Stimulated activated CD8-positive, alpha-beta memory T cell treated with anti-CD3 and anti-CD28 coated beads, Interleukin-4, amount 100 ng/mL, for 48 hours (primary cell): ENCODE data around the gene MICU1.
A peak's percentile ranks its signal among the peaks of the same experiment; 100 is the strongest.

Source experiments
- DNase-seq: peaks from one replicate; pipeline ENCODE4 v3.0.0-alpha.2; 2020

Gene MICU1

DNA sequence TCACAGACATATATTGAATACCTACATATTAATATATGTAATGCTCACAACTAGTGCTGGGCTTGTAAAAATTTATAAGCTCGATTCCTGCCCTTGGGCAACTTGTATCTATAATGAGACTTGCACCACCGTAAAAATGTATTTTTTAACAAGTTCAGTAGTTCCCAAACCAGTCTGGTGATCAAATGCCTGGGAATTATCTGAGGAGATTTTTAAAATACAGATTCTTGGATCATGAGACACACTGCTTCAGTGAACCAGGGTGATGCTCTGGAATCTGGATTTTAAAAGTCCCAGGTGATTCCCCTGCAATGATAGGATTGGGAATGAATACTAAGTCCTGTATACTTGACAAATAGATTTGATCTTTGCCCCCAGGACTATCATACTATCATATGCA lies 4.3 kb upstream of the MICU1 start:
- DNase-seq = no peak

DNA sequence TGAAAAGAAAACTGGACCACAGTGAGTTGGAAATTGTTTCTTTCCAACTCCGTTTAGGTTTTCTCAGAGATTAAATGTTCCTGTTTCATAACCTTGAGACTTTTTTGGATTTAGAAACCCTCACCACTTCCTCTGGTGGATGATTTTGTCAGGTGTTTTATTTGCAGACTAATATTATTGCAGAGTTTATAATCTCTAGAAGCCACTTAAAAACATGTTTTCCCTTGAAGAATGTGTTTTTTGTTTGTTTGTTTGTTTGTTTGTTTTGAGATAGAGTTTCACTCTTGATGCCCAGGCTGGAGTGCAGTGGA lies 520 bp upstream of the MICU1 start:
- DNase-seq = no peak

DNA sequence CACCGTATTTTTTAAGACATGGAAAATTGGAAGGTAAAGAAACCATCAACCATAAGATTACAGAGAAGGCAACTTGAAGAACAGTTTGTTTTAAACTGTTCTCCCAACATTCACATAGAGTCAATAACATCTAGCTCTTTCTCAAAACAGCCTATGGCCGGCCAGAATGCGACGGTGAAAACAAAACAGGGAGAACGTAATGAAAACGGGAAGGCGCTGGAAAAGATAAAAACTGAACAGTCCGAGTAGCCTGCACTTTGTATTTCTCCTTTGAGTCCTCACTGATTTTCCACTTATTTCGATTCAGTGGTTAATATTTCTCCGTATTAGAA lies 637 bp downstream of the MICU1 start:
- DNase-seq = no peak

DNA sequence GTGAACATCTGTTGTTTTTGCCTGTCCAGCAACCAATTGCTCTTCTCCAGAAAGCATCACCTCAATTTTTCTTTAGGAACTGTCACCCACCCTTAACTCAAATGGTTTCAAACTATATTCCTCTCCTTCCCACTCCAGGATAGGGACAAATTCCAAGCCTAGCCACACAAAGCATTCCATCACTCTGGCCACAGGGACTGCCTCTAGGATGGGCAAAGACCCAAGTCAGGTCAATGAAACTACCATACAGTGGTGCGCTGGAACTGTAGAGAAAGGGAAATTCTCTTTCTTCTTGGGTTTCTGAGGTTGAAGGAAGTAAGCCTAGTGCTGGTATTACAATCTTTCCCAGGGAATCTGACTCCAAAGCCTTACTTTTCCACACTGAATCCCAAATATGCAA lies 3.6 kb downstream of the MICU1 start:
- no peak for DNase-seq

DNA sequence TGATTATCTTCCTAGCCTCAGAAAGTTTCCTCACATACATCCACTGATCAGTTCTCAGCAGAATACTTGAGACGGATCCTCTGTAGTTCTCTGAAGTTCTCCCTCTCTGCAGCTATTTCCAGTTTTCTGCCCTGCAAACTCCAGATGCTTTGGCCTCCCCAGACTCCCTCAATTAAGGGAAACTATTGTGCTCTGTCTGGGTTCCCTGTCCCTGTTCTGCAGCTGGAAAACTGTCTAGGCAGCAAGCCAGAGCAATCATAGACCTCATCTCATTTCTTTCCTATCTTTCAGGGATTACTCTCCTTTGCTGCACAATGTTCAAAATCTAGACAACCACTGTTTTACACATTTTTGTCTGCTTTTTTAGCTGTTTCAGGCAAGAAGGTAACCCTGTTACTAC lies 9.2 kb downstream of the MICU1 start:
- DNase-seq = no peak

DNA sequence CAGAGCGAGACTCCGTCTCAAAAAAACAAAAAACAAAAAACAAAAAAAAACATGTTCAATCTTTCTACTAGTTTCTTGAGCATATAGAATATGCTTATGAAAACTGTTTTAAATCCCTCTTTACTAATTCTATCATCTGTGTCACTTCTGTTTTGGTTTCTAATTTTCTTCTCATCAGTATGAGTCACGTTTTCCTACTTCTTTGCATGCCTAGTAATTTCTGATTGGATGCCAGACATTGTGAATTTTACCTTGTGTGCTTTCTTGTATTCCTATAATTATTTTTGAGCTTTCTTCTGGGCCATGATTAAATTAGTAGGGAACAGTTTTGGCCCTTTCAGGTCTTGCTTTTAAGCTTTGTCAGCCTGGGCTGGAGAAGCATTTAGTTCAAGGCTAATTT lies 9.9 kb downstream of the MICU1 start:
- DNase-seq = no peak

DNA sequence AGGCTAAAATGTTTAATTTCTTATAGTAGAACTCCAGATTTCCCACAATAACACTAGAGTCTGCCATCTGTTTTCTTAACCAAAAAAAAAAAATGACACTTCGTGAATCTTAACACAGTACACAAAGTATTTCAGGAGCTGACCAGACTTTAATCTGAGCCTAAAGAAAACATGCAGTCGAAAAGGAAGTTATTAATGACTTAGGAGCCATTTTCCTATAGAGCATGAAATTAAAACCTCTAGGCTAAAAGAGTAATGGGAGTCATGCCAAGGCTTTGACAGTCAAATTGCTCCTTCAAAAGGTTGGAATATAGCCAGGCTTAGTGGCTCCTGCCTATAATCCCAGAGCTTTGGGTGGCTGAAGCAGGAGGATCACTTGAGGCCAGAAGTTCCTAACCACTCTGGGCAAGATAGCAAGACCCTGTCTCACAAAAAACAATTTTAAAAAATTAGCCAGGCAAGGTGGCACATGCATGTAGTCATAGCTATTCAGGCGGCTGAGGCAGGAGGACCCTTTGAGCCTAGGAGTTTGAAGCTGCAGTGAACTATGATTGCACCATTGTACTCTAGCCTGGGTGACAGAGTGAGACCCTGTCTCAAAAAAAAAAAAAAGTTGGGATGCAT lies 13.6 kb downstream of the MICU1 start:
- DNase-seq = no peak

DNA sequence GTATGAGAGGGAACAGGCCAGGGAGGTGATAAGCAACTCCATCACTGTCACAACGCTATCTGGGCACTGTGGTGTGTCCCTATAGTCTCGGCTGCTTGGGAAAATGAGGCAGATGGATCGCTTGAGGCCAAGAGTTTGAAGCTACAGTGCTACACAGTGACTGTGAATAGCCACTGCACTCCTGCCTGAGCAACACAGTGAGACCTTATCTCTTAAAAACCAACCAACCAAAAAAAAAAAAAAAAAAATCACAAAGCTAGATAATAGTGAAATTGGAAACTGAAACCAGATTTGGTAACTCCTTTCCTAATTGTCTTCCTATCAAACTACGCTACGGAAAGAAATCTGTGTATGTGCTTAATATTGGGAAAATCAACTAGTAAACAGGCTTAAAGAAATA lies 14.1 kb downstream of the MICU1 start:
- DNase-seq = no peak

DNA sequence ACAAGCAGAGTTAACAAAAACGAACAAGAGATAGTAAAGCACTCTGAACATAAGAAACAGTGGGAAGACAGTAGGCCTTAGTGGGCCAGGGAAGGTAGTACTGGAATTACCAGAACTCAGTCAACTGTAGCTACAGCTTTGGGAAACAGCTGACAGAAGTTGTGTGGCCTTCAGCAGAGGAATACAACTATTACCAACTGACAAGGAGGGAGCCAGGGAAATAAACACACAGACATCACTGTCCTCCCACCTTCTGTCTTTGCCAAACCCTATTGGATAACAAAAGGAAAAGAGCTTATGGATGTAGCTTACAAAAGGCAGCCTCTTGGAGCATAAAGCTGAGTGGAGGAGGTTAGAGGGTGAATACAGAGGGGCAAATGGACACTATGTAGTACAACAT lies 15.4 kb downstream of the MICU1 start:
- DNase-seq = no peak

DNA sequence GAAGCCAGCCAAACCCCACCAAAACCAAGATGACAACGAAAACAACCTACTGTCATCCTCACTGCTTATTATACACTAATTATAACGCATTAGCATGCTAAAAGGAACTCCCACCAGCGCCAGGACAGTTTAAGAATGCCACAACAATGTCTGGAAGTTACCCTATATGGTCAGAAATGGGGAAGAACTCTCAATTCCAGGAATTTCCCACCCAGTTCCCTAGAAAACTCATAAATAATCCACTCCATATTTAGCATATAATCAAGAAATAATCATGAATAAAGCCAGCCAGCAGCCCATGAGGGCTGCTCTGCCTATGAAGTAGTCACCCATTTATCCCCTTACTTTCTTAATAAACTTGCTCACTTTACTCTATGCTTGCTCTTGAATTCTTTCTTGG lies 20.8 kb downstream of the MICU1 start:
- no peak for DNase-seq

DNA sequence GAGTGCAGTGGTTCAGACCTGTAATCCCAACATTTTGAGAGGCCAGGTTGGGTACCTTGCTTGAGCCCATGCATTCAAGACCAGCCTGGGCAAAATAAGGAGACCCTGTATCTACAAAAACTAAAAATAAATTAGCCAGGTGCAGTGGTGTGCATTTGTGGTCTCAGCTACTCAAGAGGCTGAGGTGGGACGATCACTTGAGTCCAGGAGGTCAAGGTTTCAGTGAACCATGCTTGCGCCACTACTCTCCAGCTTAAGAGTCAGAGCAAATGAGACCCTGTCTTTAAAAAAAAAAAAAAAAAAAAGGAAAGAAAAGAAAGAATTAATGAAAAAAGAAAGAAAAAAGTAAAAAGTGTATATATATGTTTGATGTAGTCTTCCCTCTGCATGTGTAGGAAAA lies 24.7 kb downstream of the MICU1 start:
- no peak for DNase-seq

DNA sequence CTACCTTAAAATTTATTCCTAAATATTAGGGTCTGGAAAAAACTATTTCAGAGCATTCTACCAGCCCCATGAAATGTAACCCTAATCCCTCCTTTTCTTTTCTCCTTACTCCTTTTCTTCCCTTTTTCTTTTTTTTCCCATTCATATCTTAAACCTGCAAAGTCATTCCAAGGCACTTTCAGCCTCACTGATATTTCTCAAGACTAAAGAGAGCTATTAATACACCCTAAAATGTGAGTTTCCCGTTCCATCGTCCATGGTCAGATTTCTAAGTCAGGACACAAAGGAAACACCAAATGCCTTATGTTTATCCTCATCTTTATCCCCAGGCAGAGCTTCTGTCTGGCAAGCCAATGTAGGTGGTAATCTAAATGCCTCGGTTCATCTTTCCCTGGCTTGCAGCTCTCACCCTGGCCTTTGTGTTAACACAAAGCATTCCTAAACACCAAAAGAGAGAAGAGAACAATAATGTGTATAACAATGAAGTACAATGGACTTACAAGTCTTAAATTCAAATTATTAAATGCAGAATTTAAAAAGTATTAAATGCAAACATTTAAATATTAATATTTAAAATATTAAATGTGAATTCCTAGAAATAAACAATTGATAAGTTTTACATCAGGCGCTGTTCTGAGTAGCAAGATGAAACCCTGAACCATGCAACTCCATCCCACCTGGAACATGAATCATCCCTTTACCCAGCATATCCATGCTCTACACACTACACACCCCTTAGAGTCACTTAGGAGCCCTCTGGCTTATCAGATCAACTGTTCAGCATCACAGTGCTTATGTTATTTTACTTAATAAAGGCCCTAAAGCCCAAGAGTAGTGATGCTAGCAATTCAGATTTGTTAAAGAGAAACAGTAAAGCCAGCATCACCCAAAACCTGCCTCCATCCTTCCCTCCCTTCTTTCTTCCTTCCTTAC lies 26.8 kb downstream of the MICU1 start:
- DNase-seq = no peak

DNA sequence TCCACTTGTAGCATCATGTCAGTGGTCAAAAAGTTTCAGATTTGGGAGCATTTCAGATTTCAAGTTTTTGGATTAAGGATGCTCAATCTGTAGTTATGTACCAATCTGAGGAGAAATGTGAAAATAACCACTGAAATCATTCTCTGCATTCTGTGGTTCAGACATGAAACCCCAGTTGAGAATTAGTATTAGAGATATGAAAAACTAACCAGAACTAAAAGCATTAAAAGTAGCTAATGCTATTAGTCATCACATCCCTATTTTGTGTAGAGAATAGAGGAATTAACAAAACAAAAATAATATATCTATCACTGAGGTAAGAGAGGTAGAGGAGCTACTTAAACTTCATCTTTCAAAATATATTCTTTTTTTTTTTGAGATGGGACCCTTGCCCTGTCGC lies 28.0 kb downstream of the MICU1 start:
- DNase-seq = no peak

DNA sequence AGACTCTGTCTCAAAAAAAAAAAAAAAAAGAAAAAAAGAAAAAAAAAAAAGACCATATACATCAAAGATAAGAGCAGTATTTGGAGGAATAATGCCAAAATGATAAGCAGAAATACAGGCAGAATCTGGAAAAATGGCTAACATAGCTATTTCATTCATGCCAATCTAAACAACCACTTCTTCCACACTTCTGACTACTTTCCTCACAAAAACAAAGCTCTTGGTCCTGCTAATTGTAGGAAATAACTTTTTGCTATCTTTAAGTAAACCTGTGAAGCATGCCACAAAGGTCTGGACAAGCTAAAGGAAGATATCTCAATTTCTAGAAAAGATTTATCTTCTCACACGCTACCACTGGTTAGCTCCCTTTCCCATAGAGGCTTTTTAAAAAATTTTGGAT lies 30.4 kb downstream of the MICU1 start:
- no peak for DNase-seq

DNA sequence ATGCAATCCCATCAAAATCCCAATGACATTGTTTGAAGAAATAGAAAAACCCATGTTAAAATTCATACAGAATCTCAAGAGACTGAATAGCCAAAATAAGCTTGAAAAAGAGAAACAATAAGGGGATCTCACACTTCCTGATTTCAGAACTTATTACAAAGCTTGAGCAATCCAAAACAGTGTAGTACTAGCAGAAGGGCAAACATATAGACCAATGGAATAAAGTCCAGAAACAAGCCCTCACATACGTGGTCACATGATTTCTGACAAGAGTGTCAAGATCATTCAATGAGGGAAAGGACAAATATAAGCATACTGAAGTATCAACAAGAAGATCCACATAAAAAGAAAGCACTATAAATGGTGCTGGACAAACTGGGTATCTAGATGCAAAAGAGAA lies 31.9 kb downstream of the MICU1 start:
- no peak for DNase-seq

DNA sequence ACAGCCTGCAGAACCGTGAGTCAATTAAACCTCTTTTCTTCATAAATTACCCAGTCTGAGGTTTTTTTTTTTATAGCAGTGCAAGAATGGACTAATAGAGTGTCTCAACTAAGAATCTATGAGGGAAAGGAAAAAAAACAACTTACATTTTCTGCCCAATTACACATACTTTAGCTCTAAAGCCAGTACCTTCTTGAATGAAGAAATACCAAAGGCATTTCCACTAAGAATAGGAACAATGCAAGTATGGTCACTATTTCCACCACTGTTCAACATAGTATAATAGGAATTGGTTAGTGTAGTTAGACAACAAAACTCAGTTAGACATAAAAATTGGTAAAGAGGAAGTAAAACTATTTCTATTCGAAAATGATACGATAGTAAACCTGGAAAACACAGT lies 37.6 kb downstream of the MICU1 start:
- DNase-seq = no peak

DNA sequence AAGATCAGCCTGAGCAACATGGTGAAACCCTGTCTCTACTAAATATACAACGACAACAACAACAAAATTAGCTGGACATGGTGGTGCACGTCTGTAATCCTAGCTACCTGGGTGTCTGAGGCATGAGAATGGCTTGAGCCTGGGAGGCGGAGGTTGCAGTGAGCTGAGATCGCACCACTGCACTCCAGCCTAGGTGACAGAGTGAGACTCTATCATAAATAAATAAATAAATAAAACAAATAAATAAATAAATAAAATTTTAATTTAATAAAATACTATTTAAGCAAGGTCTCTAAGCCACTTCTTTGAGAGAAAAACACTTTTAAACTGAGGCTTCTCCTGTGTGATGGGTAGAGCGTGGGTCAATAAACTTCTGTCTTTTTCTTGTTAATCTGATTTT lies 38.3 kb downstream of the MICU1 start:
- no peak for DNase-seq

DNA sequence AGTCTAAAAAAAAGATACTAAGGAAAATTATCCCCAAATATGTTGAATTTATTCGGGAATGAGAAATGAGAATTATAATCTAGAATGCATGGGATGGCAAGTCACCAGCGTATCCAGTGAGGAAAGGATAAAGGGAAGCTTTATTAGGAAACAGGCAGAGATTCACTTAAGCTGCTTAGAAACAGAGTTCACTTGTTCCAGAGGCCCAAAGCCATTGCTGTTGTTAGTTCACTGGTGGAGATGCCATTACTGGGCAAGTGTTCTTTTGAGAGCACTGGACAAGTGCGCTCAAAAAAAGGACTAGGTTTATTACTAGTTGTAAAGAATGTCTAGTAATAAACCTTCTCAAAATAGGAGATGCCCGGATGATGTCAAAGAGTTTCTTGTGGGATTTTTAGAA lies 51.2 kb downstream of the MICU1 start:
- no peak for DNase-seq

DNA sequence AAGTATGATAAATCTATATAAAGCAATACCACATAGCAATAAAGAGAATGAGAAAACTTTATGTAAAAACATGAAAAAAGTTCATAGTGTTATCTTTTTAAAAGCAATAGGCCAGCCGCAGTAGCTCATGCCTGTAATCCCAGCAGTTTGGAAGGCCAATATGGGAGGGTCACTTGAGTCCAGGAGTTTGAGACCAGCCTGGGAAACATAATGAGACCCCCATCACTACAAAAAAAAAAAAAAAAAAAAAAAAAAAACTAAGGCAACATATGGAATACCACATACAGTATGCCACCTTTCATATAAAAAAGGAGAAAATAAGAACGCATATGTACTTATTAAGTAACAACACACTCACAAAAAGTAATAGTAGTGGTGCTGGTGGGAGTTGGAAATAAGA lies 52.8 kb downstream of the MICU1 start:
- DNase-seq = no peak

DNA sequence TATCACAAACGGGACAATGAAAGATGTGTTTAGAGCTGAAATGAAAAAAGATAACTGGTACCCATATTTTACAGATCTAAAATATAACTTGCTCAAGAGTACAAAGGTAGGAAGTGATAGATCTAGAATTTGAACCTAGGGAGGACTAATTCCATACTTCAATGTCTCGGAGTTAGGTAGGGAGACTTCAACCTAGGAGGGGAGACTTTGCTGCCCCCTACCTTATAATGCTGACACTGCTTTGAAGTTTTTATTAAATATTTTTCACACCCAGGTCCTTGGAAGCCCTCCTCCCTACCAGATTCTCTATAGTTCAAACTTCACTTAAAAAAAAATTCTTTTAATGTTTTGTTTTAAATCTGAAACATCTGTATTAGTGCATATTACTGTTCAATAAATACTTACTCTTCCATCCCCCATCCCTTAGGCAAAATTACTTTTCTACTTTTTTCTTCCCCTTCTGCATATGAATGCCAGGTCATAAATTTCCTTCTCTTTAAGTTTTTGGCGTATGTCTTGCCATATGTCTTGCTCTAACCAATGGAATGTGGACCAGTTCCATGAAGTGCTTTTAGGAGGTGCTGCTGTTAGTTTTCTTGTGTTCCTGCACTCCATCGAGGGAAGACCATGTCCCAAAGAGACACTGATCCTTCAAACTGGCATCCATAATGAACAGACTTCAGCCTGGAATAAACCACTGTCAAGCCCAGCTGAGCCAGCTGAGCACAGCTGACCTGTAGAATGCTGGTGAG lies 57.8 kb downstream of the MICU1 start:
- DNase-seq = no peak

DNA sequence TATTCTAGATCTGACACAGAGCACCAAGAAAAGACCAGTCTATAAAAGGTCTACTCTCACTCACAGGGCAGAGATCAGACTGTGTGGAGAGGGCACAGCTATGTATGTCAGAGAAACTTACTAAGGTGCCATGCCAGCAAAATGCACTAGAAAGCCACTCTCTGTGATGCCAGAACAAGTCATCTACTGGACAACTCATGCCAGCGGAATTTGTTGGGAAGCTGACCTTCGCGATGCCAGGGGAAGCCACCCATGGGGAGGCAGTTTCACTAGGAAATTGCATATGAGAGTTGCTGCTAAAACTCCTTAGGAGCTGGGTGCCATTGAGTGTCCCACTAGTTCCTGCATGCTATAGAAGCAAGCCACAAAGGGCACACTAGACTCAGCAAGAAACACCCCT lies 58.5 kb downstream of the MICU1 start:
- DNase-seq = no peak

DNA sequence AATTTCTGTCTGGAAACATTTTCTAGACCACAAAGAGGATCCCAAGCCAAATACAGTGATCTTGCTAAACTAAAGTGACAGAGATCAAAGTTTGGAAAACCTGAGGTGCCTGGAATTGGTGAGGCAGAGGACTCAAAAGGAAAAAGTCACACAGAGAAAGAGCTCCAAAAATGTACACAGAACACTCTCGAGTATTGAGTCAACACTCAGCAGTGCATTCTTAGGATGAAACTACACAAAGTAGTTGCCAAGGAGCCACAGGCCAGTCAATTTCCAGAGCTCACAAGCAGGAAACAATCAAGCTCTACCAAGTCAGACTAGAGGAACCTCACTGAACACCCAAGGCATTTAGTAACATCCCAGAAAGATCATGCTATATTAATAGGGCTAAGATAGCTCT lies 61.3 kb downstream of the MICU1 start:
- DNase-seq = peak; percentile 37

DNA sequence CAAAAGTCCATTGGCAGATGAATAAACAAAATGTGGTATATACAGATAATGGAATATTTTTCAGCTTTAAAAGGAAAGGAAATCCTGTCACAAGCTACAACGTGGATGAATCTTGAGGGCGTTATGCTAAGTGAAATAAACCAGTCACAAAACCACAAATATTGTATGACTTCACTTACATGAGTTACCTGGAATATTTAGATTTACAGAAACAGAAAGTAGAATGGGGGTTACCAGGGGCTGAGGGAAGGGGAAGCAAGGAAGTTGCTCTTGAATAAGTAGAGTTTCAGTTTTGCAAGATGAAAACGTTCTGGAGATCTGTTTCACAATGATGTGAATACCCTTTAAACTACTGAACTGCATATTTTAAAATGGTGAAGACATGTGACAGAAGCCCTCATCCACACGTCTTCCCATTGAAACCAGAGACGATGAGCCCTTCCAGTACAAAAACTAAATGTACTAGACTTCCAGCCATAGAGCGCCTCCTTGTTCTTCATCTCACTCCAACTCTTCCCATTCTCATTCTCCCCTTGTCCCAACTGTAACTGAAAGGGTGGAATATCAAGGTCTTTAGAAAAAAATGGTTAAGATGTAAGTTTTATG lies 62.4 kb downstream of the MICU1 start:
- DNase-seq = no peak

DNA sequence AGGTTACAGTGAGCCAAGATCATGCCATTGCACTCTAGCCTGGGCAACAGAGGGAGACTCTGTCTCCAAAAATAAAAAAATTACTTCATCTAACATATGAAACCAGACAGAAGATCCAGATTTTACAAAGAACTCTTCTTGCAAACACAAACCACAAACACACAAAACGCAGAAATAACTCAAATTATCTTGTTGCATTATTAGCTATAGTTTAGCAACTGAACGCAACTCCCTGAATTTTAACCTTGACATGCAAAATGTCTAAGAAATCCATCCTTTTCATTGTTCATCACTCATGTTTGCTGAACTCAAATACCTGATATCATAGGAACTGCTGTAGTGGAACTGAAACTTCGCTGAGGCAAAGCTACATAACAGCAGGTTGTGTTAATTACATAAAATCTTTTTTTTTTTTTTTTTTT lies 64.1 kb downstream of the MICU1 start:
- DNase-seq = no peak
